Suprapubic skin (tissue), 4 donors: ENCODE results near the gene NTN1.

Experiments used
- POLR2A ChIP-seq, 2 donors: fragments of 450-650 bp; IDR thresholded peaks; one replicate each; pipeline ENCODE4 v1.6.1; 2017; ENCODE audit warnings: antibody characterized with exemption in 2 of 2, mild to moderate bottlenecking in 2 of 2, moderate library complexity in 2 of 2
- POLR2AphosphoS5 ChIP-seq, 3 donors: sonication (generic); formaldehyde crosslinking; IDR thresholded peaks; one replicate each; pipeline ENCODE4 v1.6.1; 2017; ENCODE audit warnings: antibody characterized with exemption in 3 of 3
- TF ChIP-seq, protein P1 (sequence below), 2 donors: fragments of 200-600 bp in 1 of 2; fragments of 450-650 bp in 1 of 2; sonication (generic) in 1 of 2; IDR thresholded peaks; one replicate each; pipeline ENCODE4 v1.5.1; 2016 to 2019; ENCODE audit warnings: antibody characterized with exemption in 2 of 2, mild to moderate bottlenecking in 1 of 2, moderate library complexity in 1 of 2

- TF ChIP-seq, protein P1, sequence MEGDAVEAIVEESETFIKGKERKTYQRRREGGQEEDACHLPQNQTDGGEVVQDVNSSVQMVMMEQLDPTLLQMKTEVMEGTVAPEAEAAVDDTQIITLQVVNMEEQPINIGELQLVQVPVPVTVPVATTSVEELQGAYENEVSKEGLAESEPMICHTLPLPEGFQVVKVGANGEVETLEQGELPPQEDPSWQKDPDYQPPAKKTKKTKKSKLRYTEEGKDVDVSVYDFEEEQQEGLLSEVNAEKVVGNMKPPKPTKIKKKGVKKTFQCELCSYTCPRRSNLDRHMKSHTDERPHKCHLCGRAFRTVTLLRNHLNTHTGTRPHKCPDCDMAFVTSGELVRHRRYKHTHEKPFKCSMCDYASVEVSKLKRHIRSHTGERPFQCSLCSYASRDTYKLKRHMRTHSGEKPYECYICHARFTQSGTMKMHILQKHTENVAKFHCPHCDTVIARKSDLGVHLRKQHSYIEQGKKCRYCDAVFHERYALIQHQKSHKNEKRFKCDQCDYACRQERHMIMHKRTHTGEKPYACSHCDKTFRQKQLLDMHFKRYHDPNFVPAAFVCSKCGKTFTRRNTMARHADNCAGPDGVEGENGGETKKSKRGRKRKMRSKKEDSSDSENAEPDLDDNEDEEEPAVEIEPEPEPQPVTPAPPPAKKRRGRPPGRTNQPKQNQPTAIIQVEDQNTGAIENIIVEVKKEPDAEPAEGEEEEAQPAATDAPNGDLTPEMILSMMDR (IDR thresholded peaks at IDR 0.05), result no peak
- TF ChIP-seq POLR2AphosphoS5 (IDR thresholded peaks at IDR 0.05), result no peak
- TF ChIP-seq POLR2A (IDR thresholded peaks at IDR 0.05), result no peak
Observed at GRCh38 chr17:9229826-9230201, 208.5 kb downstream of the NTN1 start.
